ENCODE results near the gene COPG2.
A peak's percentile ranks its signal among the peaks of the same experiment; 100 is the strongest.
"Not testable (repeated sequence)": the region's sequence is repeated elsewhere in the genome, so short reads cannot be mapped to it uniquely, and the experiment has no call there.

COPG2 gene

GRCh38 chr7:130668258-130669084 is at the start of gene COPG2:
TSS of gene COPG2 (minus strand) at chr7:130668748. CDS start at chr7:130668668, 80 bp downstream.
- peak; percentile 99 for DNase-seq (ENCODE audit: low spot score)

- no peak for DNase-seq (ENCODE audit: low spot score)
These were observed 43.9 kb upstream of the COPG2 start for GRCh38 chr7:130712416-130712815.

GRCh38 chr7:130708766-130709165 is 40.2 kb upstream of the COPG2 start:
- DNase-seq (ENCODE audit: low spot score), result no peak

- DNase-seq (ENCODE audit: low spot score), result no peak
These were observed 39.5 kb upstream of the COPG2 start for GRCh38 chr7:130708001-130708400.

- no peak for DNase-seq (ENCODE audit: low spot score)
These were observed 35.3 kb upstream of the COPG2 start for GRCh38 chr7:130703851-130704250.

- DNase-seq (ENCODE audit: low spot score), result no peak
These were observed 33.1 kb upstream of the COPG2 start for GRCh38 chr7:130701650-130702049.

- no peak for DNase-seq (ENCODE audit: low spot score)
These were observed 32.2 kb upstream of the COPG2 start for GRCh38 chr7:130700760-130701159.

GRCh38 chr7:130699686-130700085 is 31.1 kb upstream of the COPG2 start:
- no peak for DNase-seq (ENCODE audit: low spot score)

- no peak for DNase-seq (ENCODE audit: low spot score)
These were observed 29.3 kb upstream of the COPG2 start for GRCh38 chr7:130697820-130698219.

- DNase-seq (ENCODE audit: low spot score), result peak; percentile 57
These were observed 27.3 kb upstream of the COPG2 start for GRCh38 chr7:130695840-130696239.

- not testable (repeated sequence) for DNase-seq (ENCODE audit: low spot score)
These were observed 23.8 kb upstream of the COPG2 start for GRCh38 chr7:130692396-130692795.

GRCh38 chr7:130689683-130690082 is 21.1 kb upstream of the COPG2 start:
- DNase-seq (ENCODE audit: low spot score), result no peak

GRCh38 chr7:130683026-130683425 is 14.5 kb upstream of the COPG2 start:
- peak; percentile 34 for DNase-seq (ENCODE audit: low spot score)

GRCh38 chr7:130674456-130674855 is 5.9 kb upstream of the COPG2 start:
- DNase-seq (ENCODE audit: low spot score), result no peak

GRCh38 chr7:130673066-130673465 is 4.5 kb upstream of the COPG2 start:
- peak; percentile 16 for DNase-seq (ENCODE audit: low spot score)

- DNase-seq (ENCODE audit: low spot score), result no peak
These were observed 3.6 kb upstream of the COPG2 start for GRCh38 chr7:130672146-130672545.

GRCh38 chr7:130669085-130669700 is 645 bp upstream of the COPG2 start:
- DNase-seq (ENCODE audit: low spot score), result no peak

GRCh38 chr7:130667593-130668257 is 823 bp downstream of the COPG2 start:
- no peak for DNase-seq (ENCODE audit: low spot score)

GRCh38 chr7:130662426-130662825 is 6.1 kb downstream of the COPG2 start:
- DNase-seq (ENCODE audit: low spot score), result no peak

GRCh38 chr7:130655286-130655685 is 13.3 kb downstream of the COPG2 start:
- no peak for DNase-seq (ENCODE audit: low spot score)

- DNase-seq (ENCODE audit: low spot score), result no peak
These were observed 13.7 kb downstream of the COPG2 start for GRCh38 chr7:130654850-130655249.

GRCh38 chr7:130650611-130651120 is 17.9 kb downstream of the COPG2 start:
- no peak for DNase-seq (ENCODE audit: low spot score)

Measured in AG20443 (cell line).